NB4 (cell line): ENCODE results near the gene GAD1.

Experiments
- DNase-seq: peaks from one replicate; pipeline ENCODE4 v3.0.0; 2010; ENCODE audit warnings: low read depth
- H3K4me3 ChIP-seq: one replicate; pipeline ENCODE4 v1.5.1; 2011; ENCODE audit warnings: mild to moderate bottlenecking, low read depth, low read length, moderate library complexity
- MAX ChIP-seq: IDR thresholded peaks from 2 replicates; pipeline ENCODE4 v1.6.1; 2011; ENCODE audit warnings: low read depth, low read length
- MYC ChIP-seq: IDR thresholded peaks from 2 replicates; pipeline ENCODE4 v1.6.1; 2011; ENCODE audit warnings: low read depth, low read length
- POLR2A ChIP-seq: IDR thresholded peaks from 2 replicates; pipeline ENCODE4 v1.6.1; 2011; ENCODE audit warnings: mild to moderate bottlenecking; ENCODE audit not compliant: insufficient read length; ENCODE audit errors: extremely low read depth
- TF ChIP-seq, protein P1 (sequence below): IDR thresholded peaks from one replicate; pipeline ENCODE4 v1.5.1; 2012; ENCODE audit warnings: low read depth, low read length

The GAD1 gene

DNA sequence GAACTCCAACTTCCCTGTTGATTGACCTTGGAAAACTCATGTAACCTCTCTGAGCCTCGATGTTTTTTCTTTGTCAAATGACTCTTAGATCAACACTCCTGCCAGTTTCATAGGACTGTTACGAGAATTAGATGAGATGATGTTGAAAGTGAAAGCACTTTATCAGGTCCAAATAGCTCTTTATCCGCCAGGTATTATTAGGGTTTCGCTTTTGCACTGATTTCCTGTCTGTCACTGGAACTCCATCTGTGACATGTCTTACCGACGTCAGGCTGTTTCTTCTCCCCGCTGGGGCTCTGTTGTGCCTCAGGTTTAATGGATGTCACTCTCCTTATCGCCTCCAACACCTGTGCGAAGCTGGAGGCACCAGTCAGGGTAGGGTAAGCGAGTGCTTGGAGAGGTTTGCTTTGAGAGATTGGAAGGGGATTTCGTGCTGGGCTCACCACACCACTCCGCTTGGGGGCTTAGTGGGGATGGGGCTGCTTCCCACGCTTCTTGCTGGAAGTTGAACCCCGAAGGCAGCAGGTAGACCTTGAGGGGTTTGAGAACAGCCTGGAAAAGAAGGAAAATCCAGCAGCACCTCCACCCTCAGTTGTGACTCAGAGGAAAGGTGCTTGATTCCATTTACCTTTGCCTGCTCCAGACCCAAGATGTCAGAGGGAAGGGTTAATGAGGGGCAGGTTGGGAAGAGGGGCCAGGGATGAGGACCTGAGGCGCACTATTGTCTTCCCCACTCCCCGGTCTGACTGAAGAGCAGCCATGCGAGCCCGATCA is 4.3 kb downstream of the GAD1 start:
- no peak for DNase-seq
- TF ChIP-seq POLR2A = no peak
- no peak for TF ChIP-seq MAX
- TF ChIP-seq, protein P1, sequence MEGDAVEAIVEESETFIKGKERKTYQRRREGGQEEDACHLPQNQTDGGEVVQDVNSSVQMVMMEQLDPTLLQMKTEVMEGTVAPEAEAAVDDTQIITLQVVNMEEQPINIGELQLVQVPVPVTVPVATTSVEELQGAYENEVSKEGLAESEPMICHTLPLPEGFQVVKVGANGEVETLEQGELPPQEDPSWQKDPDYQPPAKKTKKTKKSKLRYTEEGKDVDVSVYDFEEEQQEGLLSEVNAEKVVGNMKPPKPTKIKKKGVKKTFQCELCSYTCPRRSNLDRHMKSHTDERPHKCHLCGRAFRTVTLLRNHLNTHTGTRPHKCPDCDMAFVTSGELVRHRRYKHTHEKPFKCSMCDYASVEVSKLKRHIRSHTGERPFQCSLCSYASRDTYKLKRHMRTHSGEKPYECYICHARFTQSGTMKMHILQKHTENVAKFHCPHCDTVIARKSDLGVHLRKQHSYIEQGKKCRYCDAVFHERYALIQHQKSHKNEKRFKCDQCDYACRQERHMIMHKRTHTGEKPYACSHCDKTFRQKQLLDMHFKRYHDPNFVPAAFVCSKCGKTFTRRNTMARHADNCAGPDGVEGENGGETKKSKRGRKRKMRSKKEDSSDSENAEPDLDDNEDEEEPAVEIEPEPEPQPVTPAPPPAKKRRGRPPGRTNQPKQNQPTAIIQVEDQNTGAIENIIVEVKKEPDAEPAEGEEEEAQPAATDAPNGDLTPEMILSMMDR = no peak
- H3K4me3 ChIP-seq = no peak overlapping the region

- TF ChIP-seq MAX (no peak), POLR2A (no peak), MYC (no peak)
- TF ChIP-seq, protein P1 = no peak
- no peak overlapping the region for H3K4me3 ChIP-seq
- no peak for DNase-seq
These were observed 5.0 kb downstream of the GAD1 start for GRCh38 chr2:170821531-170822289.

DNA sequence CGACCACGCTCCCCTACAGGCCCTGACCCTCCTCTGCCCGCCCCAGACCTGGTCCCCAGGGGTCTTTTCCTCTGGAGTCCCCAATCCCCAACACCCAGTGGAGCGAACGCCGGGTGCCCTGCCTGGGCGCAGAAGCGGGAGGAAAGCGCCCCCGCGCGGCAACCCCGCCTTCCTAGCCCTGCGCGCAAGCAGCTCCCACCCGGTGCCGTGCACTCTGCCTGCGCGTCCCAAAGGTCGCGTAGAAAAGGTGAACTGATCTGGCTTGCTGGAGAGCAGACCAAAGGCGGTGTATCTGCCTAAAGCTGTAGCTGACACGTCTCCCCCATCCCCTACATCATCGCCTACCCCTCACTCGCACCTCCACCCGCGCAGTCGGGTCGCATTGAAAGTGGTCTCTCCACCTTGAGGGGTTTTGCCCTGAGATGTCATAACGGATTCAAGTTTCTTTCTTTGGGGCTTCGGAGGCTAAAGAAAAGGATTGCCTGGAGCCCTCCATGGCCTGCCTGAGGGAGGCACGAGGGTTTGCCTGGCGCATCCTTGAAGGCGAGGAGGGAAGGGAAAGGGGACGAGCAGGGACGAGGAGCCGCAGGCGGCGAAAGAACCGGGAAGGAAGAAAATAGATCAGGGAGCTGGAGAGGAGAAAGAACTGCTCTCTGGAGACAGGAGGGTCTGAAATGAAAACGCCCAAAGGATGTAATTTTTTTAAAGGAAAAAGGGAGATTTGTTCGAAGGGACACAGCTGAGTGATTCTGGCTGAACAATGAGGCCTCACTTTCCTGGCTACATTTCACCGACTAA is 5.8 kb downstream of the GAD1 start:
- no peak for TF ChIP-seq POLR2A
- TF ChIP-seq, protein P1 = peak; percentile 40
- H3K4me3 ChIP-seq = no peak overlapping the region
- DNase-seq = no peak

DNA sequence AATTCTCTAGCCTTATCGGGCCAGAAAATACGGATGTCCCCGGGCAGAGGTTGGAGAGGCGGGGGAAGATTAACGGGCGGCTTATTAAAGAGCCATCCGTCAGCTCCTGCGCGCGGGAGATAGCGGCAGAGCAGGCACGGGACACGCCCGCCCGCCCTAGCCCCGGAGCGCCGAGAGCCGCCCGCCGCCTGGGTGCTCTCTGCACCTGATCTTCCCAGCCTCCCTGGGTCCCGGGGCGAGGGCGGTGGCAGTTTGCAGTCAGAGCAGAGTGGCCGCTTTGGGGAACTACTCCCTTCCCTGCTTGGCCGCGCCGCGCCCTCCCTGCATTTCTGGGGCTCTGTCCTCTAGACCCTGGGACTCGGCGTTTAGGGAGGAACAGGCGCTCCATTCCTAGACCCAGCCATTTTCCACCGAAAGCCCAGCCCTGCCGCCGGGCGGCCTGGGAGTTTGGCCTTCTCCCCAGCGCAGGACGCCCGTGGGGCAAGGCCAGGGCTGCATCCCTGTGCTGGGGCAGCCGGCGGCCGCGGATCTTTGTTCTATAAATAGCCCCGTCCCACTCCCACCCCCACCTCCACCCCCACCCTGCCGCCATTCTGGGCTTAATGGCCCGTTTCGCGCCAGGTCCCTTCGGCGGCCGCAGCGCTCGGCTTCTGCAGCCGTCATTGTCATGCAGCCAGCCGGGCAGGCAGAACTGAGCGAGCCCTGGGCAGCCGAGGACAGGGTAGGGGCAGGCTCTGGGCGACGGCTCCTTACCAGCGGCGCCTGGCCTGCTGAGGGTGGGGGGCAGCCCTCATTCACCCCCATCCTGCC is 6.6 kb downstream of the GAD1 start:
- H3K4me3 ChIP-seq = peak overlapping the region; percentile 36
- peak; percentile 72 for DNase-seq
- TF ChIP-seq, protein P1 = no peak
- TF ChIP-seq POLR2A (no peak), MAX (no peak), MYC (no peak)

DNA sequence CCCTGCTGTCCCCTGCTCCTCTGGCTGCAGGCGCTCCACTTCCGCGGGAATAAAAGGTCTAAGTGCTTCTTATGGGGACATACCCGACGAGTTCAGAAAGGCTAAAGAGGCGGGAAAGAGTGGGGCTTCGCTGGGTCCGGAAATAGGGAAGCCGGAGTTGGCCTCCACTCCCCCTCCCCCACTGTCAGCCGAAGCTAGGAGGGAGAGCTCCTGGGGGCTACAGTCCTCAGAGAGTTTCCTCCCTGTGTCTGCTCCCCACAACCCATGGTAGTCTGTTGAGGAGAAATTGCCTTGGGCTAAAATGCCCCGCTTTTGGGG is 7.2 kb downstream of the GAD1 start:
- peak; percentile 65 for DNase-seq
- no peak overlapping the region for H3K4me3 ChIP-seq
- TF ChIP-seq POLR2A = no peak
- TF ChIP-seq, protein P1 = no peak
- TF ChIP-seq MYC = no peak
- no peak for TF ChIP-seq MAX
